Mesodermal cell (in vitro differentiated cells): Measurements from ENCODE around the gene LIME1.

Experiments used
- H3K27ac ChIP-seq: 2 replicates; pipeline ENCODE4 v1.7.0; 2013; ENCODE audit warnings: mild to moderate bottlenecking, low read depth, low read length, moderate library complexity; ENCODE audit not compliant: severe bottlenecking
- H3K36me3 ChIP-seq: 2 replicates; pipeline ENCODE4 v1.7.1; 2013; ENCODE audit warnings: mild to moderate bottlenecking, low read length, moderate library complexity; ENCODE audit not compliant: control insufficient read depth, insufficient read depth
- H3K4me1 ChIP-seq: one replicate; pipeline ENCODE4 v1.7.1; 2013; ENCODE audit warnings: mild to moderate bottlenecking, low read length; ENCODE audit not compliant: insufficient read depth, control insufficient read depth, poor library complexity, severe bottlenecking
- H3K4me3 ChIP-seq: 2 replicates; pipeline ENCODE4 v1.7.0; 2013; ENCODE audit warnings: low read length, control low read depth, mild to moderate bottlenecking; ENCODE audit not compliant: insufficient read depth, poor library complexity, severe bottlenecking; ENCODE audit errors: extremely low read depth
- H3K9me3 ChIP-seq: 2 replicates; pipeline ENCODE4 v1.7.1; 2013; ENCODE audit warnings: mild to moderate bottlenecking, low read length, moderate library complexity; ENCODE audit not compliant: control insufficient read depth
- WGBS, 2 experiments: methylation state at CpG; one replicate each; pipeline ENCODE4 v1.1.5; 2013; ENCODE audit warnings: missing lambda C conversion rate in 2 of 2; ENCODE audit not compliant: insufficient coverage in 2 of 2; 5-methylcytosine and 5-hydroxymethylcytosine counted together

The LIME1 gene

GRCh38 chr20:63698739-63699465, 37.6 kb upstream of the LIME1 start:
- peaks cover 16% of the 10 kb centered on the region for H3K36me3 ChIP-seq
- H3K4me3 ChIP-seq, result no peak overlapping the region
- H3K9me3 ChIP-seq, result no peaks in the 10 kb centered on the region
- WGBS, 2 experiments, result 62 to 63% methylated on average over 13 to 16 of the region's 19 CpGs
- peaks cover 28% of the 10 kb centered on the region for H3K4me1 ChIP-seq
- H3K27ac ChIP-seq, result peak overlapping the region; percentile 62

- Histone ChIP-seq H3K36me3 (peaks cover 19% of the 10 kb centered on the region), H3K27ac (peak overlapping the region; percentile 62), H3K9me3 (no peaks in the 10 kb centered on the region), H3K4me1 (peaks cover 28% of the 10 kb centered on the region), H3K4me3 (no peak overlapping the region)
- WGBS, 2 experiments, result 88 to 91% methylated on average over 19 to 22 of the region's 24 CpGs
These were observed 36.8 kb upstream of the LIME1 start for GRCh38 chr20:63699466-63700198.

GRCh38 chr20:63700199-63701050, 36.0 kb upstream of the LIME1 start:
- Histone ChIP-seq H3K4me1 (peaks cover 28% of the 10 kb centered on the region), H3K9me3 (no peaks in the 10 kb centered on the region), H3K4me3 (no peak overlapping the region), H3K27ac (peak overlapping the region; percentile 62), H3K36me3 (peaks cover 26% of the 10 kb centered on the region)
- 95 to 97% methylated on average over 31 to 34 of the region's 43 CpGs for WGBS, 2 experiments

- H3K9me3 ChIP-seq, result no peaks in the 10 kb centered on the region
- peaks cover 28% of the 10 kb centered on the region for H3K4me1 ChIP-seq
- H3K27ac ChIP-seq, result no peak overlapping the region
- 90 to 100% methylated on average over 2 to 4 of the region's 5 CpGs for WGBS, 2 experiments
- H3K4me3 ChIP-seq, result no peak overlapping the region
- H3K36me3 ChIP-seq, result peaks cover 31% of the 10 kb centered on the region
These were observed 35.5 kb upstream of the LIME1 start for GRCh38 chr20:63701051-63701328.

GRCh38 chr20:63701329-63702035, 35.0 kb upstream of the LIME1 start:
- 92% methylated on average over 10 to 12 of the region's 14 CpGs for WGBS, 2 experiments
- Histone ChIP-seq H3K4me3 (no peak overlapping the region), H3K4me1 (peaks cover 31% of the 10 kb centered on the region), H3K36me3 (peaks cover 36% of the 10 kb centered on the region), H3K9me3 (no peaks in the 10 kb centered on the region), H3K27ac (no peak overlapping the region)

- no peak overlapping the region for H3K27ac ChIP-seq
- peaks cover 29% of the 10 kb centered on the region for H3K4me1 ChIP-seq
- H3K9me3 ChIP-seq, result no peaks in the 10 kb centered on the region
- 92 to 94% methylated on average over 16 of the region's 16 CpGs for WGBS, 2 experiments
- no peak overlapping the region for H3K4me3 ChIP-seq
- peaks cover 39% of the 10 kb centered on the region for H3K36me3 ChIP-seq
These were observed 34.3 kb upstream of the LIME1 start for GRCh38 chr20:63702036-63702665.

- Histone ChIP-seq H3K36me3 (peaks cover 39% of the 10 kb centered on the region), H3K4me1 (peaks cover 26% of the 10 kb centered on the region), H3K27ac (no peak overlapping the region), H3K4me3 (no peak overlapping the region), H3K9me3 (no peaks in the 10 kb centered on the region)
- WGBS, 2 experiments, result 83 to 91% methylated on average over 12 of the region's 13 CpGs
These were observed 33.6 kb upstream of the LIME1 start for GRCh38 chr20:63702751-63703470.

GRCh38 chr20:63703471-63703975, 32.9 kb upstream of the LIME1 start:
- Histone ChIP-seq H3K4me1 (peaks cover 20% of the 10 kb centered on the region), H3K4me3 (no peak overlapping the region), H3K36me3 (peaks cover 39% of the 10 kb centered on the region), H3K27ac (no peak overlapping the region), H3K9me3 (no peaks in the 10 kb centered on the region)
- WGBS, 2 experiments, result 90 to 96% methylated on average over 8 to 14 of the region's 15 CpGs

- Histone ChIP-seq H3K36me3 (peaks cover 44% of the 10 kb centered on the region), H3K4me1 (peaks cover 13% of the 10 kb centered on the region), H3K9me3 (no peaks in the 10 kb centered on the region), H3K4me3 (no peak overlapping the region), H3K27ac (no peak overlapping the region)
- 94 to 98% methylated on average over 9 to 11 of the region's 11 CpGs for WGBS, 2 experiments
These were observed 32.3 kb upstream of the LIME1 start for GRCh38 chr20:63703976-63704748.
